ENCODE results near the gene CCDC3.

Gene CCDC3

GRCh38 chr10:12973149-12973718, 28.3 kb downstream of the CCDC3 start:
- no peak for TF ChIP-seq TAF1 (IDR thresholded peaks at IDR 0.05; ENCODE audit: borderline replicate concordance, insufficient read depth, low read length)
- TF ChIP-seq FOXP2 (optimal IDR thresholded peaks at IDR 0.05; ENCODE audit: borderline replicate concordance, extremely low read depth, extremely low read length, insufficient read depth), result no peak

- TF ChIP-seq SIN3A (IDR thresholded peaks at IDR 0.05; ENCODE audit: borderline replicate concordance, insufficient read depth, low read length), result no peak
- no peak for TF ChIP-seq FOXP2 (optimal IDR thresholded peaks at IDR 0.05; ENCODE audit: borderline replicate concordance, extremely low read depth, extremely low read length, insufficient read depth)
- no peak for TF ChIP-seq POLR2AphosphoS5 (IDR thresholded peaks at IDR 0.05; ENCODE audit: low read depth, low read length)
- TF ChIP-seq REST (IDR thresholded peaks at IDR 0.05; ENCODE audit: insufficient read depth in 1 of 2, low read depth in 2 of 2, low read length in 2 of 2), result no peak
- TF ChIP-seq TAF1 (IDR thresholded peaks at IDR 0.05; ENCODE audit: borderline replicate concordance, insufficient read depth, low read length), result no peak
Observed at GRCh38 chr10:12972146-12972545, 29.4 kb downstream of the CCDC3 start.

- TF ChIP-seq TAF1 (IDR thresholded peaks at IDR 0.05; ENCODE audit: borderline replicate concordance, insufficient read depth, low read length), result no peak
- no peak for TF ChIP-seq REST (IDR thresholded peaks at IDR 0.05; ENCODE audit: insufficient read depth in 1 of 2, low read depth in 2 of 2, low read length in 2 of 2)
- no peak for TF ChIP-seq SIN3A (IDR thresholded peaks at IDR 0.05; ENCODE audit: borderline replicate concordance, insufficient read depth, low read length)
- TF ChIP-seq POLR2AphosphoS5 (IDR thresholded peaks at IDR 0.05; ENCODE audit: low read depth, low read length), result no peak
- no peak for TF ChIP-seq FOXP2 (optimal IDR thresholded peaks at IDR 0.05; ENCODE audit: borderline replicate concordance, extremely low read depth, extremely low read length, insufficient read depth)
Observed at GRCh38 chr10:12971001-12971788, 30.3 kb downstream of the CCDC3 start.

- no peak for TF ChIP-seq SIN3A (IDR thresholded peaks at IDR 0.05; ENCODE audit: borderline replicate concordance, insufficient read depth, low read length)
- no peak for TF ChIP-seq POLR2AphosphoS5 (IDR thresholded peaks at IDR 0.05; ENCODE audit: low read depth, low read length)
- no peak for TF ChIP-seq TAF1 (IDR thresholded peaks at IDR 0.05; ENCODE audit: borderline replicate concordance, insufficient read depth, low read length)
- no peak for TF ChIP-seq REST (IDR thresholded peaks at IDR 0.05; ENCODE audit: insufficient read depth in 1 of 2, low read depth in 2 of 2, low read length in 2 of 2)
- no peak for TF ChIP-seq FOXP2 (optimal IDR thresholded peaks at IDR 0.05; ENCODE audit: borderline replicate concordance, extremely low read depth, extremely low read length, insufficient read depth)
Observed at GRCh38 chr10:12969951-12970350, 31.6 kb downstream of the CCDC3 start.

- TF ChIP-seq FOXP2 (optimal IDR thresholded peaks at IDR 0.05; ENCODE audit: borderline replicate concordance, extremely low read depth, extremely low read length, insufficient read depth), result no peak
- no peak for TF ChIP-seq SIN3A (IDR thresholded peaks at IDR 0.05; ENCODE audit: borderline replicate concordance, insufficient read depth, low read length)
- TF ChIP-seq TAF1 (IDR thresholded peaks at IDR 0.05; ENCODE audit: borderline replicate concordance, insufficient read depth, low read length), result no peak
- TF ChIP-seq REST (IDR thresholded peaks at IDR 0.05; ENCODE audit: insufficient read depth in 1 of 2, low read depth in 2 of 2, low read length in 2 of 2), result no peak
- no peak for TF ChIP-seq POLR2AphosphoS5 (IDR thresholded peaks at IDR 0.05; ENCODE audit: low read depth, low read length)
Observed at GRCh38 chr10:12966067-12966466, 35.4 kb downstream of the CCDC3 start.

Measured in PFSK-1 (cell line).